Measurements from ENCODE around the gene COX4I2. TPM values are rescaled to one million over a fixed set of nuclear protein-coding genes. Genes with fewer than 3 reads are reported as not detected.

The COX4I2 gene
- total and polyA plus RNA-seq, 2 experiments from 2014 or later = not detected

GRCh38 chr20:31669876-31670275 is 32.2 kb downstream of the COX4I2 start:
- no peak overlapping the region for H3K27ac ChIP-seq
- H3F3A ChIP-seq (ENCODE audit: insufficient read depth) = no peaks in the 10 kb centered on the region
- no peaks in the 10 kb centered on the region for H3K9me2 ChIP-seq (ENCODE audit: insufficient read depth)
- peaks cover 6% of the 10 kb centered on the region for H3K4me1 ChIP-seq (ENCODE audit: insufficient read depth)
- no peaks in the 10 kb centered on the region for H3K9me3 ChIP-seq (ENCODE audit: low read depth)
- no peak overlapping the region for H3K4me3 ChIP-seq
- no peaks in the 10 kb centered on the region for H3K27me3 ChIP-seq (replicated peaks; ENCODE audit: insufficient read depth)
- in situ Hi-C loops (cut with MboI) = loop anchor here (10.0 kb wide), 1 partner anchor 55 kb away; the partner anchor contains the start of gene BCL2L1
- no peaks in the 10 kb centered on the region for H4K20me1 ChIP-seq (ENCODE audit: insufficient read depth)
- TF ChIP-seq EZH2 (IDR thresholded peaks at IDR 0.05; ENCODE audit: insufficient read depth, poor library complexity, severe bottlenecking) = no peak
- no peak for DNase-seq
- peaks cover 89% of the 10 kb centered on the region for H3K79me2 ChIP-seq (ENCODE audit: insufficient read depth)
- no peak overlapping the region for H3K9ac ChIP-seq
- H2AFZ ChIP-seq = no peak overlapping the region
- no peaks in the 10 kb centered on the region; the same call in 1 of the 2 replicates for H3K36me3 ChIP-seq (ENCODE audit: low read depth)
- H3K4me2 ChIP-seq (ENCODE audit: unreplicated experiment) = no peak overlapping the region
- 76 to 86% methylated on average over 3 of the region's 3 CpGs for WGBS, 2 experiments (ENCODE audit: low coverage in 1 of 2, low lambda C conversion rate in 2 of 2, missing lambda C conversion rate in 2 of 2)

- WGBS, 2 experiments (ENCODE audit: low coverage in 1 of 2, low lambda C conversion rate in 2 of 2, missing lambda C conversion rate in 2 of 2) = 60 to 62% methylated on average over 10 of the region's 10 CpGs
- no peak for DNase-seq
- Histone ChIP-seq H3K4me1 (ENCODE audit: insufficient read depth) (peaks cover 13% of the 10 kb centered on the region), H3K79me2 (ENCODE audit: insufficient read depth) (peaks cover 96% of the 10 kb centered on the region), H3F3A (ENCODE audit: insufficient read depth) (0 out of 2 replicates have a peak, but pooled peaks cover 4% of the 10 kb centered on the region), H4K20me1 (ENCODE audit: insufficient read depth) (no peaks in the 10 kb centered on the region), H3K9me3 (ENCODE audit: low read depth) (no peaks in the 10 kb centered on the region), H2AFZ (no peak overlapping the region), H3K36me3 (ENCODE audit: low read depth) (no peaks in the 10 kb centered on the region; the same call in 1 of the 2 replicates), H3K9ac (no peak overlapping the region; the same call in 1 of the 2 replicates), H3K9me2 (ENCODE audit: insufficient read depth) (no peaks in the 10 kb centered on the region), H3K4me2 (ENCODE audit: unreplicated experiment) (no peak overlapping the region), H3K4me3 (no peak overlapping the region), H3K27ac (no peak overlapping the region), H3K27me3 (replicated peaks; ENCODE audit: insufficient read depth) (no peaks in the 10 kb centered on the region)
- TF ChIP-seq EZH2 (IDR thresholded peaks at IDR 0.05; ENCODE audit: insufficient read depth, poor library complexity, severe bottlenecking) (no peak), EZH2phosphoT487 (IDR thresholded peaks at IDR 0.05; ENCODE audit: insufficient read depth, low read depth) (no peak)
- in situ Hi-C loops (cut with MboI) = no loop called here
These were observed 32.9 kb downstream of the COX4I2 start for GRCh38 chr20:31670371-31671228.

GRCh38 chr20:31671324-31671723 is 33.6 kb downstream of the COX4I2 start:
- Histone ChIP-seq H3K27me3 (replicated peaks; ENCODE audit: insufficient read depth) (no peaks in the 10 kb centered on the region), H3K27ac (no peak overlapping the region), H4K20me1 (ENCODE audit: insufficient read depth) (no peaks in the 10 kb centered on the region), H2AFZ (no peak overlapping the region), H3K9me2 (ENCODE audit: insufficient read depth) (no peaks in the 10 kb centered on the region), H3F3A (ENCODE audit: insufficient read depth) (0 out of 2 replicates have a peak, but pooled peaks cover 4% of the 10 kb centered on the region), H3K4me3 (no peak overlapping the region), H3K36me3 (ENCODE audit: low read depth) (no peaks in the 10 kb centered on the region), H3K4me1 (ENCODE audit: insufficient read depth) (peaks cover 19% of the 10 kb centered on the region), H3K9me3 (ENCODE audit: low read depth) (no peaks in the 10 kb centered on the region), H3K9ac (no peak overlapping the region), H3K4me2 (ENCODE audit: unreplicated experiment) (no peak overlapping the region), H3K79me2 (ENCODE audit: insufficient read depth) (peaks cover 96% of the 10 kb centered on the region)
- in situ Hi-C loops (cut with MboI) = no loop called here
- 64 to 90% methylated on average over 2 of the region's 2 CpGs for WGBS, 2 experiments (ENCODE audit: low coverage in 1 of 2, low lambda C conversion rate in 2 of 2, missing lambda C conversion rate in 2 of 2)
- DNase-seq = no peak
- TF ChIP-seq EZH2phosphoT487 (IDR thresholded peaks at IDR 0.05; ENCODE audit: insufficient read depth, low read depth) (no peak), EZH2 (IDR thresholded peaks at IDR 0.05; ENCODE audit: insufficient read depth, poor library complexity, severe bottlenecking) (no peak)

- 0 out of 2 replicates have a peak, but pooled peaks cover 4% of the 10 kb centered on the region for H3F3A ChIP-seq (ENCODE audit: insufficient read depth)
- no peak overlapping the region for H3K4me2 ChIP-seq (ENCODE audit: unreplicated experiment)
- 0 out of 2 replicates have a peak, but pooled peaks cover 4% of the 10 kb centered on the region for H3K36me3 ChIP-seq (ENCODE audit: low read depth)
- H4K20me1 ChIP-seq (ENCODE audit: insufficient read depth) = no peaks in the 10 kb centered on the region
- H3K79me2 ChIP-seq (ENCODE audit: insufficient read depth) = peaks cover 98% of the 10 kb centered on the region
- H3K27ac ChIP-seq = no peak overlapping the region
- no peak overlapping the region for H2AFZ ChIP-seq
- H3K9me2 ChIP-seq (ENCODE audit: insufficient read depth) = no peaks in the 10 kb centered on the region
- DNase-seq = no peak
- peaks cover 24% of the 10 kb centered on the region for H3K4me1 ChIP-seq (ENCODE audit: insufficient read depth)
- H3K27me3 ChIP-seq (replicated peaks; ENCODE audit: insufficient read depth) = no peaks in the 10 kb centered on the region
- no peaks in the 10 kb centered on the region for H3K9me3 ChIP-seq (ENCODE audit: low read depth)
- no peak overlapping the region for H3K4me3 ChIP-seq
- H3K9ac ChIP-seq = no peak overlapping the region
- in situ Hi-C loops (cut with MboI) = no loop called here
- no peak for TF ChIP-seq EZH2 (IDR thresholded peaks at IDR 0.05; ENCODE audit: insufficient read depth, poor library complexity, severe bottlenecking)
- TF ChIP-seq EZH2phosphoT487 (IDR thresholded peaks at IDR 0.05; ENCODE audit: insufficient read depth, low read depth) = no peak
These were observed 35.7 kb downstream of the COX4I2 start for GRCh38 chr20:31673435-31673834.

Data from GM23248 (cell line).